ENCODE data around the gene DCC.

Gene DCC

GRCh38 chr18:53131001-53131400 lies 791.0 kb downstream of the DCC start:
- no peak for DNase-seq

GRCh38 chr18:53134711-53135110 lies 794.7 kb downstream of the DCC start:
- no peak for DNase-seq

DNA sequence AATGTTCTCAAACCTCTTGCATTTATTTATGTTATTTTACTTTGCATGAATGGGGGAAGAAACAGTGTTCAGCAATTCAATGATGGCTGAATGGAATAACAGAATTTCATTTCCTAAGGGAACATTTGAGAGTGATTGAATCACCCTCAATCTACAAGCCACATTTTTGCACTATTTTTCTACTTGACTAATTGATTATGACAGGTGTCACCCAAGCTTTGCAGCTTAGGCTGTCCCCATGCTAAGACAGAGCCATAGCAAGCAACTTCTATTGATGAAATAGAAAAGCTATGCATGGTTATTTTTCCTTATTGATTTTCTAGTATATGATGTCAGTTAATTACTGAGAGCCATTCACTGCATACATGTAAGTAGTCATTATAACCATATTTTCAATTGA lies 795.7 kb downstream of the DCC start:
- no peak for DNase-seq

- DNase-seq: no peak
These were observed 799.9 kb downstream of the DCC start for GRCh38 chr18:53139746-53140500.

DNA sequence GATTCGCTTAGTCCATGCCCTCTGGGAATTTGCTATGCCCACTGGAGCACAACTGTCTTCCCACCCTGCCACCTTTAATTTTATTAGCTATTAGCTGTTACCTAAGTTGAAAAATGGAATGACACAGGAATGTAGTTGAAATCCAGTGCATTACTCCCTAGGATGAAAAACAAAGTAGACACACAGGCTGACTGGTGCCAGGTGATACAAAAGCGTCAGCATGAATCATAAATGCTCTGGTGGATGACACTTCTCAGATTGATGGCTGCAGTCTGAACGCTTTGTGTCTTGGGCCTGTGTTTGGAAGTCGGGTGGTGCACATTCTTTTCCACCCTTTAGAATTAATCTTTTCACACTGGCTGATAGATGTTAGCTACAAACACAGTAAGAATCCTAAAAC lies 802.0 kb downstream of the DCC start:
- DNase-seq: no peak

DNA sequence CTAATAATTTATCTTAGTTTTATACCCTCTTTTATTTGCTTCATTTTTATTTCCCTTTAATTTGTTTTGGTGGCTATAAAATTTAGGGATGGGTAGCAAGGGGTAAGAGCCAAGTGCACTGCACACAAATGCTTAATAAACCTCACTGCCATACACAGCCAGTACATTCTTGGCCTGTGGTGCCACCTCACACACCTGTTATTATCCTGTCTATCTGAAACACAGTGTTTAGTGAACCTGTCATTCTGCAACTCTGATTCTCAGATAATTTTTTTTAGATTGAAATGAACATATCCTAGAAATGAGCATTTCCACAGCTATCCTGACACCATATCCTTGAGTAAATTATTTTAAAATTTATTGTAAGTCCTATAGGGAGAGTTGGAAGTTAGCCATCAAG lies 807.5 kb downstream of the DCC start:
- DNase-seq: no peak

- DNase-seq: no peak
These were observed 808.1 kb downstream of the DCC start for GRCh38 chr18:53148123-53148522.

- no peak for DNase-seq
These were observed 812.5 kb downstream of the DCC start for GRCh38 chr18:53152476-53152875.

DNA sequence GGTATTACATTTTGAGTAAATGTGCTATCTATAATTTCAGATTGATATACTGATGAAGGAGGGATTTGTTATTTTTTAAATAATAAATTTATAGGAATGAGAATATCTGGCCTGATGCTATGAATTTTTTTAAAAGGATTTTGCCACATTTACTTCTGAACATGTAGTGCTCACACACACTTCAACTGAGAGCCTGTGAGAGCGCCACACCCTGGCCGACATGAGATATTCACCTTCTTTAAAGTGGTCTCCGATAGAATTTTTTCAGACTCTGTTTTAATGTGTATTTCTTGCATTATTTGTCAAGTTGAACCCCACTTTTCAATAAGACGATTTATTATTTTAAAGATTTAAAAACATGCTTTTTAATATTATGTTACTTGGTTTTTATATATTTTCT lies 813.3 kb downstream of the DCC start:
- DNase-seq: no peak

- no peak for DNase-seq
These were observed 813.8 kb downstream of the DCC start for GRCh38 chr18:53153800-53154199.

DNA sequence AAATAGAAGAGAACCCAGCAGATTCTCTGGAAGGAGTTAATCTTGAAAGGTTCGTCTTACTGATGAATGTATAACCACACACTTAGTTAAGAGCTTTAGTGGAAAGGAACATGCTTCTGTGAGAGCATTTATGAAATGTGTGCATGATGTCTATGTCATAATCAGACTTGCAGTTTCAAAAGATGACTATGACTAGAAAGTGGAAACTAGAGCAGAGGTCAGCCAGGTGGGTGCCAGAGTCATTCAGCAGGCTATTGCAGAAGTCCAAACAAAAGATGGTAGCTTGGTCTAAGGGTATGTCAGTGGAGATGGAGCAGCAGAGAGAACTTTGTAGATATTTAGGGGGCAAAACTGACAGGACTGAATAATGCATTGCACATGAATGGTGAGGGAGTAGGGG lies 825.8 kb downstream of the DCC start:
- no peak for DNase-seq

- DNase-seq: no peak
These were observed 829.3 kb downstream of the DCC start for GRCh38 chr18:53169346-53169745.

GRCh38 chr18:53191634-53192033 lies 851.6 kb downstream of the DCC start:
- DNase-seq: no peak

DNA sequence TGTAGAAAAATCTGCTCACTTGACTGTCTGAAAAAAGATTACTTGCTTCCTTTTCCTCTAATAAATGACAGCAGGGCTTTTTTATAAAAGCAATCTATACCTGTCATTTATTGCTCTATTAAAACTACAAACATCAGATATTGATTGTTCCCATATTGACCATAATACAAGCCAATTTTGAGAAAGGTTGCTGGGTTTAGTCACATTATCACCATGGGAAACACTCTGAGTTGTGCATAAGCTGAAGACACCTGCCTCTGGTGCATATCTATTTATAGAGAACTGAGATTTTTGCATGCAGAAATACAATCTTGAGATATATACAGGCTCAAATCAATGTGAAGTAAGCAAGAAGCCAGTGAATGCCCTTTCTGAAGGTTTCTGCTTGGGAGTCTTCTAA lies 853.9 kb downstream of the DCC start:
- DNase-seq: no peak

GRCh38 chr18:53219853-53220252 lies 879.9 kb downstream of the DCC start:
- DNase-seq: no peak

DNA sequence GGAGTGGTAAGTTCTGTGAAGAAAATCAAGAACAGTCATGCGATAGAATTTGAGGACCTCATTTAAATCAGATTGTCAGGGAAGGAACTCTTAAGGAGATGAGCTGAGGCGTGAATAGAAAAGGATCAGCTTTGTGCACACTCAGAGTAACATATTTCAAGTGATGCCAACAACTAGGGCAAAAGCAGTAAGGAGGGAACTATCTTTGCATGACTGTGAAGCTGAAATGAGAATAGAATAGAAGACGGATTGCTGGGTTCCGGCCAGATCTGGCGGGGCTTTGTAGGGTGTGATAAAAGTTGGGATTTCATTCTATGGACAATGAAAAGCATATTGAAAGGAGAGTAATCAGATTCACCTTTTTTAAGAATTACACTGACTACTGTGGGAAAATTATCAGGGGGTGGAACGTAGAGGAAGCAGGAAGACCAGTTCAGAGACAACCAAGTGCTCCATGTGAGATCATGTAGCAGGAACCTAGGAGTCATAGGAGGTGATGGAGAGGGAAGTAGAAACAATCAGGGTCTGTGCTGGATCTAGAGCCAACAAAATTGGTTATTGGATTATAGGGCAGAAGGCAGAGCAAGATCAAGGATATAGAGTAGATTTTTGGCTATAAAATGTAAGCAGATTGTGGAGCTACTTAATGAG lies 884.3 kb downstream of the DCC start:
- DNase-seq: no peak

DNA sequence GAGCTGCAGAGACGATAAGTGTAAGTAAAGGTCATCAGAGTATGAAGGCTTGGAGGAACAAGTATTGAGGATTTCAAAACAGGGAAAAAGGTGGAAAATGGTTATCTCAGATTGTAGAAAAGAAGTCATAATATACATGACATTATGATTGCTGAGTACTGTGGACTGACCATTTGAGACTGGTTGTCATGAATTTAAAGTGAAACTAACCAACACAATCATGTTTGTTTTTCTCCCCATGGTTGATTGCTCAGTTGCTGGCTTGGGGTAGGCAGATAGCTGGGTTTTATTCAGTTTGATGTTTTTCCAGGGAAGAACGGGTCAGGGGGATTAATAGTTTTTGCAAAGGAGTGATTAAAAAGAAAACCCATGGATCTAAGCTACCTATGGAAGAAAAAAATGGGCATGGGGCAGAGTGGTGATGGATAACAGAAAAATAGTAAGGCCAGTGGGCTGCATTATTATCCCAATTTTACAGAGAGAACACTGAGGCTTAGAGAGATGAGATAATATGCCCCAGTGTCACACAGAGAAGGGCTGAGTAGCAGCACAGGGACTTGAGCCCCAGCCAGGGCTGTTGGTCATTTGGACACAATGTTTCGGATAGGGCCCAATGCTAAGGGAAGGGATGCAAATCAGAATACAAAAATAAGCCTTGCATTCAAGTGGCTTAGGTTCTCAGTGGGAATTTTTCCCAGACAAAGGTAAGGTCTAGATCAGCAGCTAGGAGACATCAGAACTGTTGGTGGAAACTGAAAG lies 885.7 kb downstream of the DCC start:
- no peak for DNase-seq

GRCh38 chr18:53234610-53235009 lies 894.6 kb downstream of the DCC start:
- DNase-seq: no peak

DNA sequence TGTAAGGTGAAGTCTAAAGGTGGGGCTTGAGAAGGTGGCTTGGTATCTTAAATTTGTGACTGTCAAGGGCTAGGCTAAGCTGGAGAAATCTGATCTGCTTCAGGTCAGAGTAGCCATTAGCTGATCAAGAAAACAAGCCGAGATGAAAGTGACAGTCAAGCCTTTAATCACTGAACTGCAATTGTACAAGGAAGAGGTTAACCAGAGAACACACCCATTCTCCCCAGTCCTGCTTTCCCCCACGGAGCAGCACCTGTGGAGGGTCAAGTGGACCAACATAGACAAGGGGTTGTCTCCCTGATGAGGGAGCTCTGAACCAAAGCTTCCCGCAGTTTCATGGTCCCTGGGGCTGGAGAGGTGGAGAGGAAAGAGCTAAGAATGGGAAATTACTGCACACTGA lies 901.2 kb downstream of the DCC start:
- no peak for DNase-seq

GRCh38 chr18:53253789-53254188 lies 913.8 kb downstream of the DCC start:
- DNase-seq: no peak

DNA sequence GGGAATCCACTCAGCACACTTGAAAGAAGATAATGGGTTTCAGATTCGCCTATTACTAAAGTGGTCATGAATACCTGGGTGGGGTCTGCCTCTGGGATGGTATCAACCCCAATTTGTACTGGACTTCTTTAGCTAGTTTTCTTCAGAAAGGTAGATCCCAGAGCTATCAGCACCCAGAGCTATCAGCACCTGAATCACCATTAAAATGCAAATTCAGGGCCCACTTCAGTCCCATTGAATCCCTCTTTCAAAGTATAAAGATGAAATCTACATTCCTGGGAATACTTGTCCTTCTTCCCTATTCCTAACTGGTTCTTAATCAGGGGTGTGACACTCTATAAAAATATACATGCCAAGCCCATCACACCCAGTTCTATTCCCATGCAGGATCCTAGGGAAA lies 914.3 kb downstream of the DCC start:
- no peak for DNase-seq

- no peak for DNase-seq
These were observed 921.2 kb downstream of the DCC start for GRCh38 chr18:53261241-53261640.

DNA sequence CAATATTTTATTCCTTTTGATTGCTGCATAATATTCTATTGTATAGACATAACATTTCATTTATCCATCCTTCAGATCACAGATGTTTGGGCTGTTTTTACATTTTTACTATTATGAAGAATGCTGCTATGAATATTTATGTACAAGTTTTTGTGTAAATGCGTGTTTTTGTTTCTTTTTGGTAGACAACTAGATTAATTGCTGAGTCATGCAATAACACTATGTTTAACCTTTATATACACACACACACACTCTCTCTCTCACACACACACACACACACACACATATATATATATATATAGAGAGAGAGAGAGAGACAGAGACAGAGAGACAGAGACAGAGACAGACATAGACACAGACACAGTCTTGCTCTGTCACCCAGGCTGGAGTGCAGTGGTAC lies 926.9 kb downstream of the DCC start:
- no peak for DNase-seq

GRCh38 chr18:53268455-53268854 lies 928.5 kb downstream of the DCC start:
- DNase-seq: no peak

Measured in CD4-positive, alpha-beta T cell treated with Interferon gamma for 1 hour (primary cell).